Left cardiac atrium (tissue), 4 donors: ENCODE data around the gene EARS2. TPM values are rescaled to one million over a fixed set of nuclear protein-coding genes. Genes with fewer than 3 reads are reported as not detected.
A peak's percentile ranks its signal among the peaks of the same experiment; 100 is the strongest.
"Not testable (repeated sequence)": the region's sequence is repeated elsewhere in the genome, so short reads cannot be mapped to it uniquely, and the experiment has no call there.

Experiments
- ATAC-seq, 2 donors: fragments of 200-7000 bp; cut with Tn5 transposase; one replicate each; pipeline ENCODE4 v1.9.1; 2020; ENCODE audit warnings: mild to moderate bottlenecking in 2 of 2, moderate library complexity in 2 of 2
- DNase-seq: peaks from one replicate; pipeline ENCODE4 v3.0.0-alpha.2; 2020
- intact Hi-C, 2 donors: fragments of 100-400 bp; cut with DNase I; formaldehyde crosslinking; loops; one replicate each; pipeline versions ENCODE4 v1.14.1 to v1.15.1; 2022 to 2023
- total RNA-seq, 2 donors: library from RNA; stranded (reverse); fragmentation: NEBNext Ultra II Directional; extraction: Animal tissue kit (Norgen Biotek cat#: 25700); gene quantifications; one replicate each; pipeline ENCODE4 v1.2.1, GENCODE V29; 2021
- donor health status: DM: no; HTN: yes; CAD: no.
- donor health status: DM: no; HTN: yes; CAD: no; lungs with severe emphysema.
- donor health status: DM: yes; HTN: yes; CAD: no.
- donor health status: Dilated cardiomyopathy.

The EARS2 gene
- total RNA-seq, 2 donors from 2014 or later: 16.6 to 19.3 TPM

DNA sequence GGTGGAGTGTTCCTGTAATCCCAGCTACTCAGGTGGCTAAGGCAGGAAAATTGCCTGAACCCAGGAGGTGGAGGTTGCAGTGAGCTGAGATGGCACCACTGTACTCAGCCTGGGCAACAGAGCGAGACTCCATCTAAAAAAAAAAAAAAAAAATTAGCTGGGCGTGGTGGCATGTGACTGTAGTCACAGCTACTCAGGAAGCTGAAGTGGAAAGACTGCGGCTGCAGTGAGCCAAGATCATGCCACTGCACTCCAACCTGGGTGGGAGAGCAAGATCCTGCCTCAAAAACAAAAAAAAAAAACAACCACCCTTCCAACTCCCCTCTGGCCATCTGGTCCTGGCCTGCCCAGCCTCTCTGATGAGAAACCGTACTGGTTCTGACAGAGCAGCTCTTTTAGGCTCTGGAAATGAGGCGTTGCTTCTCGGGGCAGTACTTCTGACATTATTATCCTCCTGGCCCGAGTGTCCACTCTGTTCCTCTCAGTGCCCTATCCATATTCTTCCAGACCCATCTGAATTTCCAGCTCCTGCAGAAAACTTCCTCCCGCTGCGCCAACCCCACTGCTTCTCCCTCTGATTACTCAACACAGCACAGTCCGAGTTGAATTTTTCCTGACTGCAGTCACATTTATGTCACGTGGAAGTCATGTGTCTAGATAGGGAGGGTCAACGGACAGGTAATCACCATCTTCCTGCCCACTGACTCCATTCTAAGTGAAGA lies 60.2 kb downstream of the EARS2 start:
- ATAC-seq (peak; percentile 41 to 62), DNase-seq (no peak)
- intact Hi-C loops: no loop called here

DNA sequence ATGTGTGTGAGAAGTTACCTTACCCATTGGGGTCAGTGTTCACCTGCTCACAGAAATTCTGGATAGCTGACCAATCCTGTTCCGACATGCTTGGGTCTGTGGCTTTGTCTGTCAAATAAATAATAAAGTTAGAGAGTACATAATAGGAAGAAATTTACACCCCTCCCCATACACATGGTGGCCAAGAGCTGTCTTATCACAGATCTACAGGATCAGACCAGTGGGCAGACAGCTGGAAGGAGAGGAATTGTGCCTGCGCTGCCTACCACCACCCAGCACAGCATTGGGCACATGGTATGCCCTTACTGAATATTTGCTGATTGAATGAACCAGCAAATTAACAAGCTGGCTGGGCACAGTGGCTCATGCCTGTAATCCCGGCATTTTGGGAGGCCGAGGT lies 61.5 kb downstream of the EARS2 start:
- ATAC-seq: no peak
- no peak for DNase-seq
- intact Hi-C loops: no loop called here

DNA sequence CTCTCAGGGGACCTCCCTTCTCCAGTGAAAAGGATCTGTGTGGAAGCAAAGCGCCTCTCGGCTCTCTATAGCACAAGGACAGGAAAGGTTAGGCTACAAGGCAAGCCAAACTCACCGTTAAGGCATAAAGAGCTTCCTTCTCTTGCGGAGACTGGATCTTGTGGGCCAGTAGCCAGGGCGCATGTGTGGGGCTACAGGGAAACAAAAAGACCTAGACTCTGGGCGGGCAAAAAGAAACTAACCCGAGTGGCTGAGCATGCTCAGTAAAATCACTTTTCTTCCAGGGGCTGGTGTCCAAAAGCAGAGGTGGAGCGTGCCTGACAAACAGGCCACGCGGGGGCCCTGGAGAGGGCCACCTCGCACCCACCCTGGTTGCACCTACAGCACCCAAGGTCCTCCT lies 63.0 kb downstream of the EARS2 start:
- intact Hi-C loops: no loop called here
- ATAC-seq: no peak
- no peak for DNase-seq

DNA sequence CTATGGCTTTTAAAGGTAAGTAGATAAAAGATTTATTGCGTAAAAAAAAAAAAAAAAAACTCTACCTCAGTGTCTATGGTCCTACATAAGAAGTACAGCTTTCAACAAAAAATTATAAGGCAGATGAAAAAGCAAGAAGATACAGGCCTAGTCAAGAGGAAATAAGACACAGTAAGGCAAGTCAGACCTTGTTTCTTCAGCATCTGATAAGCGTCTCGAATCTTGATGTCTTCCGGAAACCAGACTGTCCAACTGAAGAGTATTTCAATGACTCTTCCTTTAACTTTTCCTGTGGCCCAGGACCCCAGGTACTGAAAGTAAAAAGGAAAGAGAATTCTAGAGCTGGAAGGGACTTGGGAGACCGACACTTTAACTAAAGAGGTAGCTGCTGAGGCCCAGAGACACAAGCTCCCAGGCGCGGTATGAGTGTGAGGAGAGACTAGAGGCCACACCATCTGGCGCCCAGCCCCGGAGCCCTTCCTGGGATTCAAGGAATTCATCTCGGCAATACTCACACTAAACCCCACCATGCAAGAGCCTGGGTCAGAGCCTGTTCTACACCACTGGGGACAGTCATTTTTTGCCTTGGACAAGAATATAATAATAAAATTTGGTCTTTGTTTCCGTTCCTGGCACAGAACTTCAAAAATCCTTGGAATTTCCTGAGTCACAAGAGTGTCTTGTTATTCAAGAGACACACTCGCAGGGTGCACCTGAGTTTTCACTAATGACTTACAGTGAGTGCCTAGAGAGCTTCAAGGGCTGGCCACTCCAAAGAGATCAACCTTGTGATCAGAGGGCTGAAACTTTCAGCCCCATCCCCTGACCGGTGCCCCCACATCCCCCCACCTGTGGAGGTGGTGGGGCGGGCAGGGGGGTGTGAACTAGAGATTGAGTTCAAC lies 65.4 kb downstream of the EARS2 start:
- DNase-seq (no peak), ATAC-seq (no peak)
- intact Hi-C loops: no loop called here

DNA sequence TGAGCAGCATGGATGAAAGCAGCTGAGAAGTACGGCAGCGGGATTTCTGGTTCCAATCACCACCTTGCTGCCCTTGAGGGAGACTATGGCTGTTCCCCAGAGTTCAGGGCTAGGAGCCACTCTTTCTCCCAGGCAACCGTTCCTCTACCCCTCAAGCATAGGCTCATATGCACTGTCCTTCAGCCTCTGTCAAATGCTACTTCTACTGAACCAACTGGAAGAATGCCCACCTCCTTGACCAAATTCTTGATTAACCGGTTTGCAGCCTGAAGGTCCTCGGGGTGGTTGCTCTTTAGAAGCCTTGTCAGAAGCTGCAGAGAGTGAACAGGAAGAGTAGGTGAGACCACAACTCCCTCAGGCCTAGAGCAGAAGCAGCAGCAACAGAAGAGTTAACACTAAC lies 70.7 kb downstream of the EARS2 start:
- DNase-seq: no peak
- no peak for ATAC-seq
- intact Hi-C loops: no loop called here

DNA sequence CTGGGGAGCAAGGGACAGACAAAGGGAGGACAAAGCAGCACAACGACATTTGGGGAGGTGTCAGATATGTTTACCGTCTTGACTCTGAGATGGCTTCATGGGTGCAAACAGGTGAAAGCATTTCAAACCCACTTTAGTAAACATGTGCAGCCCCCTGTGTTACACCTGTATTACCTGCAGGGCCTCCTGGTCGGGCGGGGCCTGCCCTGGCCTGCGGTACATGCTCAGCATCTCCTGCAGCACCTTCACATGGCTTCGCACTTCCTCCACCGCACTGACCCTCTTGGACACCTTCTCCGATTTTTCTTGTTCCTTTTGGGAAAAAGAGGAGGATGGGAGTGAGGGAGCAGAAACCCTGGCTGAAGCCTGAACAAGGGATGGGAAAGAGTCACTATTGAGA lies 71.3 kb downstream of the EARS2 start:
- intact Hi-C loops: no loop called here
- ATAC-seq (no peak), DNase-seq (no peak)

DNA sequence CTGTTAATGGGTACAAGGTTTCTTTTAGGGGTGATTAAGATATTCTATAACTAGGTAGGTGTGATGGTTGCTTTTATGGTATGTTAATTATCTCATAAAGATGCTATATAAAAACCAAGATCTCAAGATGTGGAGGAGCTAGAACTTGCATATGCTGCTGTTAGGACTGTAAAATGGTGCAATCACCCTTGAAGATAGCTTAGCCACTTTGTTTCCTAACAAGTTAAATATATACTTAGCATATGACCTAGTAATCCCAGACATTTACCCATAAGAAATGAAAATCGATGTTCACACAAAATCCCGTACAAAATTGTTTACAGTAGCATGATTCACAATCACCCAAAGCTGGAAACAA lies 71.9 kb downstream of the EARS2 start:
- DNase-seq (no peak), ATAC-seq (no peak)
- intact Hi-C loops: no loop called here

DNA sequence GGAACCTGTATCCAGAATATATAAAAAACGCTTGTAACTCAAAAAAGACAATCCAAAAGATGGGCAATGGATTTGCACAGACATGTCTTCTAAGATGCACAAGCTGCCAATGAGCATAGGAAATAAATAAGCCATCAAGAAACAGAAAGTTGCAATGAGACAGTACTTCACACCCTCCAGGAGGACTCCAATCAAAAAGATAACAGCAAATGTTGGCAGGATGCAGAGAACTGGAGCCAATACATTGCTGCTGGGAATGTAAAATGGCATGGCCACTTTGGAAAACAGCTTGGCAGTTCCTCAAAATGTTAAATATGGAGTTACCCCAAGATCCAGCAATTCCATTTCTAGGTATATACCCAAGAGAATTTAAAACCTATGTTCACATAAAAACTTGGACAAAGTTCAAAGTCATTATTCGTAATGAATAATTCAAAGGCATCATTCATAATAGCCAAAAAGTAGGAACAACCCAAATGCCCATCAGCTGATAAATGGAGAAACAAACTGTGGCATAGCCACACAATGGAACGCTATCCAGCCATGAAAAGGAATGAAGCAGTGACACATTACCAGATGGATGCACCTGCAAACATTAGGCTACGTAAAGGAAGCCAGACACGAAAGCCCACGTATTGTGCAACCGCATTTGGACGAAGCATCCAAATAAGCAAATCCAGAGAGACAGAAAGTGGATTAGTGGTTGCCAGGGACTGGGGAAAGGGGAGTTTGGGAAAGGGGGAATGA lies 72.5 kb downstream of the EARS2 start:
- no peak for DNase-seq
- intact Hi-C loops: no loop called here
- ATAC-seq: peak; percentile 19 to 43

DNA sequence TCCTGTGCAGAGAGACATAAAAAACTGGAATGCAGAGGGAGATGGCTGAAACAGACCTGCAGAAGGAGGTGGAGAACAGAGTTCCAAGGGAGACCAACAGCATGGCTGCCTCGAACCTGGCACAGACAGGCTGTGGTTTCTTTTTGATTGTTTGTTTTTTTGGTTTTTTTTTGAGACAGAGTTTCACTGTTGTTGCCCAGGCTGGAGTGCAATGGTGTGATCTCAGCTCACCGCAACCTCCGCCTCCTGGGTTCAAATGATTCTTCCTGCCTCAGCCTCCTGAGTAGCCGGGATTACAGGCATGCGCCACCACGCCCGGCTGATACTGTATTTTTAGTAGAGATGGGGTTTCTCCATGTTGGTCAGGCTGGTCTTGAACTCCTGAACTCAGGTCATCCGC lies 73.7 kb downstream of the EARS2 start:
- ATAC-seq, intact Hi-C loops, DNase-seq: not testable (repeated sequence)

DNA sequence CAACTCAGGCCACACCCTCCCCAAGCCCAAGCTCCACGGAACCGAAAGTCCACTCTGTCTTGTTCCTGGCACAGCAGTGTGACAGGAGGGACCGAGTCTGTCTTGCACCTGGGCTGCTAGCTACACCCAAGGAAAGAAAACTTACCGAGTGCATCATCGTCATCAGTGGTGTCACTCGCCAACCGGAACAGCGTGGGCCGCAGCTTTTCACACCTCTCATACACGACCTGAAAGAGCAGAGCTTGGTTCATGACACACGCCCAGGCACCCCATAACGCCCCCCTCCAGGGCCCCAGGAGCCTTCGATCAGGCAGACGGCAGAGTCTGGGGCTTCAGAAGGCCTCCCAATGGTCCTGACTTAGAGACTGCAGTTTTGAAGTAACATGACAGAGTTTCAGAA lies 74.4 kb downstream of the EARS2 start:
- ATAC-seq (peak in 1 of 2 donors; percentile 46), DNase-seq (no peak)
- intact Hi-C loops: no loop called here

DNA sequence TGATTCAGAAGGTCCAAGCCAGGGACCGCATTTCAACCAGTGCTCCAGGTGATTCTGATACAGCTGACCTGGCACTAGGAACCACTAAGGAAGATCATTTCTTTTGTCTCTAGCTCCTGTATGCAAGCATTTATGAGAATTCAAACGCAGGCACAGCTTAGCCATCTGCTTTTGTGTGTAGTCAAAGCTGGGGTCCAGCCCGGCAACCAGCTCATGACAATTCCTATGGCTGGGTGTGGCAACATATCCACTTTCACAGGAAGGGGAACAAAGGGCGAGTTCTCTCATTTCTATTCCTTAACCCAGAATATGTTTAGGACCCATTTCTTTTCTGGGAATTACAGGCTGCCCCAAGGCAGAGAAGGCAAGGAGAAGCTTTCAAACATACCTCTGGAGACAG lies 76.9 kb downstream of the EARS2 start:
- intact Hi-C loops: no loop called here
- no peak for DNase-seq
- no peak for ATAC-seq

DNA sequence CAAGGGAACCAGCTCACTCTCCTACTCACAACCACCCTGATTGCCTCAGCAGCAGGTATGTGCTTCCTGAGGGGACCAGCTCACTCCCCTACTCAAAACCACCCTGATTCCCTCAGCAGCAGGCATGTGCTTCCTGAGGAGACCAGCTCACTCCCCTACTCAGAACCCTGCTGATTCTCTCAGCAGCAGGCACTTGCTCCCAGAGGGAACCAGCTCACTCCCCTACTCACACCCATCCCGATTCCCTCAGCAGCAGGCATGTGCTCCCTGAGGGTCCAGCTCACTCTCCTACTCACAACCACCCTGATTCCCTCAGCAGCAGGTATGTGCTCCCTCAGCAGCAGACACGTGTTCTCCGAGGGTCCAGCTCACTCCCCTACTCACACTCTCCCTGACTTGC lies 78.0 kb downstream of the EARS2 start:
- intact Hi-C loops: no loop called here
- DNase-seq (no peak), ATAC-seq (no peak)

DNA sequence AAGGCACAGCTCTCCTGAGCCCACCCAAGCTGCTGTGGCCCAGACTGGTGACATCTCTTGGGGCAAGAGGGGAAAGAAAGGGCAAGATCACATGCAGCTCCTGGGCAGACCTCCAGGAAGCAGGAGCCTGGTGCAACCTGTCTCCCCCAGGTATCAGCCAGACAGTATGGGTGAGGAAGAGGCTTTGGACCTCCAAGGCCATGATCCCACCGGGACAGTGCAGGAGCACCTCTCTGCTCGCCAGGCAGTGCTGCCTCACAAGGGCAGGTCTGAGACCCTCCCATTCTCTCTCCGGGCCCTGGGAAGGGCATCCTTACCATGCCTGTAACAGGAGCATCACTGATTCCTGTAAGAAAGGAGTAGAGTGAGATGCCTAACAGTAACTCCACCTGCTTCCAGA lies 78.6 kb downstream of the EARS2 start:
- DNase-seq (no peak), ATAC-seq (no peak)

DNA sequence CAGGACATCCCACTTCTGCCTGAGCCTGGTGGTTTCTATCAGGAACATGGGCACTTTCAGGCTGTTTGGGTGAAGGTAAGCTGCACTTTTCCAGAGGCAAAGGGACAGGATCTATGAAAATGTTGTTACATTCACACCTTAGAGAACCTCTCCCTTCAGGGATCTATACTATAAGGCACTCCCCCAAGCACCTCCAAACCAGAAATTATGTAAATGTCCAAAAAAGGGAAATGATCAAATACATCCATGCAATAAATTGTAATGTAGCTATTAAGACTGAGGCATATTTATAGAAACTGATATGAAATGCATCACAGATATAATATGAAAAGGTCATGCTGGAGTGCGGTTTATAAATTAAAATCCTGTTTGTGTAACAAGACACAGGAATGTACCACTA lies 80.9 kb downstream of the EARS2 start:
- no peak for ATAC-seq
- DNase-seq: no peak
- intact Hi-C loops: no loop called here

More for the DNA sequence above, 78.6 kb downstream of the EARS2 start:
- intact Hi-C loops: no loop called here

Other genes starting within 250 kb of the EARS2 start
- 10 to 100 TPM; 11.3 TPM for gene COG7, start 104.2 kb downstream of the EARS2 start, total RNA-seq
- 10 to 100 TPM; 60.1 to 60.3 TPM for gene GGA2, start 46.9 kb downstream of the EARS2 start, total RNA-seq
- gene UBFD1, start 377 bp upstream of the EARS2 start, total RNA-seq: 10 to 100 TPM; 50.7 to 62.3 TPM
- gene NDUFAB1, start 39.0 kb upstream of the EARS2 start, total RNA-seq: 100 to 1,000 TPM; 445 TPM
- 1 to 10 TPM; 6.3 to 6.6 TPM for gene PALB2, start 84.0 kb upstream of the EARS2 start, total RNA-seq
- 10 to 100 TPM; 32.9 to 45.9 TPM for gene DCTN5, start 84.1 kb upstream of the EARS2 start, total RNA-seq
- gene PLK1, start 121.5 kb upstream of the EARS2 start, total RNA-seq: 1 to 10 TPM in 1 of 2 donors, under 1 TPM in 1; 0.52 to 1.5 TPM
- under 1 TPM in 1 of 2 donors, not detected in 1; 0.34 TPM for gene ERN2, start 155.9 kb upstream of the EARS2 start, total RNA-seq
- gene CHP2, start 197.7 kb upstream of the EARS2 start, total RNA-seq: not detected